ENCODE results near the gene HDAC11. TPM values are rescaled to one million over a fixed set of nuclear protein-coding genes. Genes with fewer than 3 reads are reported as not detected.

The HDAC11 gene
- total RNA-seq, 1 experiment from 2014 or later: 1.0 TPM

DNA sequence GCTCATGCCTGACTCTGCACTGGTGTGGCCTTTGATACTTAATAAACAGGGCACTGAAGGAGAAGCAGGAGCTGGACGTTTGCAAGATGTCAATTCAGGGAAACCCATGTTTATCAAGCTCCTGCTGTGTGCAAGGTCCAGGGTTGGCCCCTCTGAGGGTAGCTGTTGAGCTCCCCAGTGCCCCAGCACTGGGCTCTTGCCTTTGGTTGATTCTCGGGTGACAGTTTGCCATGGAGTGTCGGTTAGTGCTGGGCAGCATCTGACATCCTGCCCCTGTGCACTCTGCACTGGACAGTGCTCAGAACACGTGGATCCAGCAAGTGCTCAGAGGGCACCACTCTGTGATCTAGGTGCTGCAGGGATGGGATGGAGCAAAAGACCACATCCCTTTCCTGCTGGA, 7.3 kb downstream of the HDAC11 start:
- BruUV-seq (replicated peaks): no TSS peak
- no peak for DNase-seq (ENCODE audit: low spot score)
- no peaks in the 10 kb centered on the region for H3K4me1 ChIP-seq (ENCODE audit: insufficient read depth, low read length, poor library complexity, severe bottlenecking)
- no peak for TF ChIP-seq EZH2 (IDR thresholded peaks at IDR 0.05; ENCODE audit: borderline replicate concordance, low read depth, low read length, poor library complexity, severe bottlenecking)
- TF ChIP-seq, protein P1, sequence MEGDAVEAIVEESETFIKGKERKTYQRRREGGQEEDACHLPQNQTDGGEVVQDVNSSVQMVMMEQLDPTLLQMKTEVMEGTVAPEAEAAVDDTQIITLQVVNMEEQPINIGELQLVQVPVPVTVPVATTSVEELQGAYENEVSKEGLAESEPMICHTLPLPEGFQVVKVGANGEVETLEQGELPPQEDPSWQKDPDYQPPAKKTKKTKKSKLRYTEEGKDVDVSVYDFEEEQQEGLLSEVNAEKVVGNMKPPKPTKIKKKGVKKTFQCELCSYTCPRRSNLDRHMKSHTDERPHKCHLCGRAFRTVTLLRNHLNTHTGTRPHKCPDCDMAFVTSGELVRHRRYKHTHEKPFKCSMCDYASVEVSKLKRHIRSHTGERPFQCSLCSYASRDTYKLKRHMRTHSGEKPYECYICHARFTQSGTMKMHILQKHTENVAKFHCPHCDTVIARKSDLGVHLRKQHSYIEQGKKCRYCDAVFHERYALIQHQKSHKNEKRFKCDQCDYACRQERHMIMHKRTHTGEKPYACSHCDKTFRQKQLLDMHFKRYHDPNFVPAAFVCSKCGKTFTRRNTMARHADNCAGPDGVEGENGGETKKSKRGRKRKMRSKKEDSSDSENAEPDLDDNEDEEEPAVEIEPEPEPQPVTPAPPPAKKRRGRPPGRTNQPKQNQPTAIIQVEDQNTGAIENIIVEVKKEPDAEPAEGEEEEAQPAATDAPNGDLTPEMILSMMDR (conservative IDR thresholded peaks at IDR 0.05; ENCODE audit: low read depth, low read length): no peak
- H3K27me3 ChIP-seq (replicated peaks; ENCODE audit: insufficient read depth, low read depth, low read length, poor library complexity): no peaks in the 10 kb centered on the region
- H3K4me3 ChIP-seq (ENCODE audit: low read depth, low read length, poor library complexity, severe bottlenecking): no peak overlapping the region
- no peak overlapping the region for H3K27ac ChIP-seq (ENCODE audit: low read depth, low read length, poor library complexity, severe bottlenecking)
- intact Hi-C loops (cut with micrococcal nuclease; ENCODE audit: unreplicated experiment): no loop called here
- ChIA-PET POLR2A (ENCODE audit: low non-redundant PET) (no interaction called here), CTCF (no interaction called here)
- no peaks in the 10 kb centered on the region for H3K36me3 ChIP-seq (ENCODE audit: insufficient read depth, low read length, poor library complexity, severe bottlenecking)
- no peaks in the 10 kb centered on the region for H3K9me3 ChIP-seq (ENCODE audit: low read depth, low read length, poor library complexity, severe bottlenecking)

DNA sequence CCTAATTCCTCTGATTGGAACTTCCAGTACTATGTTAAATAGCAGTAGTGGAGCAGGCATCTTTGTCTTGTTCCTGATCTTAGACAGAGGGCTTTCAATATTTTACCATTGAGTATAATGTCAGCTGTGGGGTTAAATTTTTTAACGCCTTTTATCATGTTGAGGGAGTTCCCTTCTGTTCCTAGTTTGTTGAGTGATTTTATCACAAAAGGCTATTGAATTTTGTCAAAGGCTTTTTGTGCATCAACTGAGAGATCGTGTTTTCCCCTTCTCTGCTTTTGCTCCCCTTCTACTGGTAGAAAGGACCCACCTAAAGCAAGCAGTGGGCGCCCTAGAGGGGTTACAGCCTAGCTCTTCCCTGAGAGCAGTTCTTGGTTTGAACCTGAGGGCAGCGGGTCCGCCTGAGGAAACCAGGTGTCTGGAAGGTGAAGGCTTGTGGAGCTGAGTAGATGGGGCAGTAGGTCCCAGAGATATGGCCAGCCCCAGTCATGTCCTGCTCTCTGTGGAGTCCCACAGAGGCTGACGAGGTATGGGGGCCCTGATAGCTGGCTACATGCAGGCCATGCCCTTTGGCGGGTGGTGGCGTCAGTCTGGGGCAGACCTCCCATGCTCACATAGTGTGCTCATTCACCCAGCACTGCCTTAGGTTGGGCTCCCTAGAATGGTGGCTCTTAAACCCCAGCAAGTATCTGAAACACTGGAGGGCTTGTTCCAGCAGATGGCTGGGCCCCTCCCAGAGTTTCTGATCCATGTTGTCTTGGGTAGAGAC, 11.3 kb downstream of the HDAC11 start:
- no peaks in the 10 kb centered on the region for H3K36me3 ChIP-seq (ENCODE audit: insufficient read depth, low read length, poor library complexity, severe bottlenecking)
- POLR2A ChIA-PET (ENCODE audit: low non-redundant PET): no interaction called here
- H3K4me3 ChIP-seq (ENCODE audit: low read depth, low read length, poor library complexity, severe bottlenecking): no peak overlapping the region
- no peak overlapping the region for H3K27ac ChIP-seq (ENCODE audit: low read depth, low read length, poor library complexity, severe bottlenecking)
- no TSS peak for BruUV-seq (replicated peaks)
- H3K9me3 ChIP-seq (ENCODE audit: low read depth, low read length, poor library complexity, severe bottlenecking): no peaks in the 10 kb centered on the region
- no peaks in the 10 kb centered on the region for H3K27me3 ChIP-seq (replicated peaks; ENCODE audit: insufficient read depth, low read depth, low read length, poor library complexity)
- no peak for DNase-seq (ENCODE audit: low spot score)
- H3K4me1 ChIP-seq (ENCODE audit: insufficient read depth, low read length, poor library complexity, severe bottlenecking): no peaks in the 10 kb centered on the region
- intact Hi-C loops (cut with micrococcal nuclease; ENCODE audit: unreplicated experiment): loop anchor here (10.0 kb wide), 1 partner anchor 393 kb away; the partner anchor contains the start of gene WNT7A
- no peak for TF ChIP-seq EZH2 (IDR thresholded peaks at IDR 0.05; ENCODE audit: borderline replicate concordance, low read depth, low read length, poor library complexity, severe bottlenecking)
- TF ChIP-seq, protein P1 (conservative IDR thresholded peaks at IDR 0.05; ENCODE audit: low read depth, low read length): no peak
- CTCF ChIA-PET: no interaction called here

DNA sequence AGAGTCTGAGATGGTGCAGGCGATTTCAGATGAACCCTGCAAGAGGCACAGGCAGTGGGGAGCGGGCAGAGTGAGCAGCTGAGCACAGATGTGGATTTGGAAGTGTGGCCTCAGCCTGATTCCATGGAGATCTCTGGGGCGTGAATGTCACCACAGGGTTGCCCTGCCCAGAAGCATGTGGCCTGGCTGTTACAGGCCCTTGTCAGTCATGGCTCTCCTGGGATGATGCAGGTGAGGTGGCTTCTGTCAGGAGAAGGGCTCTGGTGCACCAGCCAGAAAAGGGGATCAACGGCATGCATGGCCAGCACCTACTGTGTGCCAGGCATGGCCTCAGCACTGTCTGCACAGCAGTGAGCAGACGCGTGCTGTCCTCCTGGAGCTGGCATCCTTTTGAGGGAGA, 11.9 kb downstream of the HDAC11 start:
- intact Hi-C loops (cut with micrococcal nuclease; ENCODE audit: unreplicated experiment): loop anchor here (10.0 kb wide), 1 partner anchor 393 kb away; the partner anchor contains the start of gene WNT7A
- Histone ChIP-seq H3K9me3 (ENCODE audit: low read depth, low read length, poor library complexity, severe bottlenecking) (no peaks in the 10 kb centered on the region), H3K27me3 (replicated peaks; ENCODE audit: insufficient read depth, low read depth, low read length, poor library complexity) (no peaks in the 10 kb centered on the region), H3K36me3 (ENCODE audit: insufficient read depth, low read length, poor library complexity, severe bottlenecking) (no peaks in the 10 kb centered on the region), H3K4me3 (ENCODE audit: low read depth, low read length, poor library complexity, severe bottlenecking) (no peak overlapping the region), H3K4me1 (ENCODE audit: insufficient read depth, low read length, poor library complexity, severe bottlenecking) (no peaks in the 10 kb centered on the region), H3K27ac (ENCODE audit: low read depth, low read length, poor library complexity, severe bottlenecking) (no peak overlapping the region)
- no TSS peak for BruUV-seq (replicated peaks)
- ChIA-PET POLR2A (ENCODE audit: low non-redundant PET) (no interaction called here), CTCF (no interaction called here)
- TF ChIP-seq EZH2 (IDR thresholded peaks at IDR 0.05; ENCODE audit: borderline replicate concordance, low read depth, low read length, poor library complexity, severe bottlenecking): no peak
- TF ChIP-seq, protein P1 (conservative IDR thresholded peaks at IDR 0.05; ENCODE audit: low read depth, low read length): no peak
- no peak for DNase-seq (ENCODE audit: low spot score)
